DOHH2 (cell line): ENCODE results near the gene CCIN.

Experiments
- H3F3A ChIP-seq: fragments of 200-600 bp; sonication (generic), shearing (Covaris generic); 2 replicates; pipeline ENCODE4 v1.6.0; 2016; ENCODE audit warnings: antibody characterized with exemption, mild to moderate bottlenecking; ENCODE audit not compliant: control insufficient read depth, insufficient read depth
- H3K27ac ChIP-seq: fragments of 200-600 bp; sonication (generic); 2 replicates; pipeline ENCODE4 v1.5.1; 2014; ENCODE audit warnings: low read depth, mild to moderate bottlenecking, low read length, moderate library complexity
- H3K27me3 ChIP-seq: fragments of 200-600 bp; sonication (generic); 2 replicates; pipeline ENCODE4 v1.6.1; 2014; ENCODE audit warnings: mild to moderate bottlenecking, low read length, mixed read lengths; ENCODE audit not compliant: control insufficient read depth
- H3K36me3 ChIP-seq: fragments of 200-600 bp; sonication (generic); 2 replicates; pipeline ENCODE4 v1.6.1; 2014; ENCODE audit warnings: mild to moderate bottlenecking, low read length, moderate library complexity, mixed read lengths; ENCODE audit not compliant: control insufficient read depth
- H3K4me1 ChIP-seq: fragments of 200-600 bp; sonication (generic); 2 replicates; pipeline ENCODE4 v1.6.1; 2014; ENCODE audit warnings: mild to moderate bottlenecking, low read length, mixed read lengths; ENCODE audit not compliant: control insufficient read depth
- H3K4me2 ChIP-seq: fragments of 200-600 bp; sonication (generic); 2 replicates; pipeline ENCODE4 v1.6.0; 2014; ENCODE audit warnings: mild to moderate bottlenecking, low read length, moderate library complexity
- H3K4me3 ChIP-seq: fragments of 200-600 bp; sonication (generic); 2 replicates; pipeline ENCODE4 v1.5.1; 2014; ENCODE audit warnings: mild to moderate bottlenecking, low read length, mixed read lengths
- H3K79me2 ChIP-seq: fragments of 200-600 bp; sonication (generic); 2 replicates; pipeline ENCODE4 v1.6.1; 2014; ENCODE audit warnings: mild to moderate bottlenecking, low read length, mixed read lengths; ENCODE audit not compliant: control insufficient read depth
- H3K9me2 ChIP-seq: fragments of 200-600 bp; sonication (generic); replicated peaks from 2 replicates; pipeline ENCODE4 v1.6.1; 2014; ENCODE audit warnings: mild to moderate bottlenecking, low read length, mixed read lengths; ENCODE audit not compliant: control insufficient read depth
- H3K9me3 ChIP-seq: fragments of 200-600 bp; sonication (generic); 2 replicates; pipeline ENCODE4 v1.6.1; 2014; ENCODE audit warnings: antibody characterized with exemption, low read length, mixed read lengths; ENCODE audit not compliant: control insufficient read depth, insufficient read depth
- H4K20me1 ChIP-seq: fragments of 200-600 bp; sonication (generic); 2 replicates; pipeline ENCODE4 v1.6.0; 2014; ENCODE audit warnings: low read depth, mild to moderate bottlenecking, antibody characterized with exemption, low read length, moderate library complexity; ENCODE audit not compliant: control insufficient read depth, insufficient read depth
- CTCF ChIP-seq: fragments of 200-600 bp; sonication (generic); IDR thresholded peaks from one replicate; pipeline ENCODE4 v1.5.1; 2014; ENCODE audit warnings: antibody characterized with exemption, mild to moderate bottlenecking, low read depth, low read length; ENCODE audit not compliant: poor library complexity, severe bottlenecking
- EZH2phosphoT487 ChIP-seq: fragments of 200-600 bp; sonication (generic); IDR thresholded peaks from 2 replicates; pipeline ENCODE4 v1.6.1; 2017; ENCODE audit warnings: borderline replicate concordance, mild to moderate bottlenecking, antibody characterized with exemption, low read length, moderate library complexity, mixed read lengths

The CCIN gene

GRCh38 chr9:36164372-36164771 lies 4.8 kb upstream of the CCIN start:
- H3K36me3 ChIP-seq, result no peaks in the 10 kb centered on the region
- H3K4me3 ChIP-seq, result no peak overlapping the region
- peaks cover 15% of the 10 kb centered on the region for H3K27me3 ChIP-seq
- H3K9me3 ChIP-seq, result no peaks in the 10 kb centered on the region
- H3K79me2 ChIP-seq, result no peaks in the 10 kb centered on the region
- TF ChIP-seq EZH2phosphoT487 (no peak), CTCF (no peak)
- H3K27ac ChIP-seq, result no peak overlapping the region
- H3F3A ChIP-seq, result no peaks in the 10 kb centered on the region
- no peak overlapping the region for H3K4me2 ChIP-seq
- no peaks in the 10 kb centered on the region for H3K9me2 ChIP-seq
- H3K4me1 ChIP-seq, result peaks cover 6% of the 10 kb centered on the region
- no peaks in the 10 kb centered on the region for H4K20me1 ChIP-seq

- Histone ChIP-seq H3K4me2 (no peak overlapping the region), H3K27ac (no peak overlapping the region), H3F3A (no peaks in the 10 kb centered on the region)
Measured at GRCh38 chr9:36164989-36165388, 4.2 kb upstream of the CCIN start.

GRCh38 chr9:36165826-36166167 lies 3.4 kb upstream of the CCIN start:
- H3K36me3 ChIP-seq, result no peaks in the 10 kb centered on the region
- no peak for TF ChIP-seq CTCF
- TF ChIP-seq EZH2phosphoT487, result no peak
- H3K27ac ChIP-seq, result no peak overlapping the region
- H3K27me3 ChIP-seq, result peaks cover 15% of the 10 kb centered on the region
- H3K4me2 ChIP-seq, result no peak overlapping the region
- peaks cover 6% of the 10 kb centered on the region for H3K4me1 ChIP-seq
- H3K9me2 ChIP-seq, result no peaks in the 10 kb centered on the region
- H3K9me3 ChIP-seq, result no peaks in the 10 kb centered on the region
- H4K20me1 ChIP-seq, result no peaks in the 10 kb centered on the region
- no peaks in the 10 kb centered on the region for H3K79me2 ChIP-seq
- no peak overlapping the region for H3K4me3 ChIP-seq
- H3F3A ChIP-seq, result no peaks in the 10 kb centered on the region

More at GRCh38 chr9:36164989-36165388, 4.2 kb upstream of the CCIN start:
- no peaks in the 10 kb centered on the region for H3K9me3 ChIP-seq
- no peaks in the 10 kb centered on the region for H4K20me1 ChIP-seq
- peaks cover 15% of the 10 kb centered on the region for H3K27me3 ChIP-seq
- H3K36me3 ChIP-seq, result no peaks in the 10 kb centered on the region
- H3K4me3 ChIP-seq, result no peak overlapping the region
- H3K79me2 ChIP-seq, result no peaks in the 10 kb centered on the region
- peaks cover 6% of the 10 kb centered on the region for H3K4me1 ChIP-seq
- TF ChIP-seq CTCF (no peak), EZH2phosphoT487 (no peak)
- no peaks in the 10 kb centered on the region for H3K9me2 ChIP-seq
